Measurements from ENCODE around the gene TUFM.

- TF ChIP-seq POLR2AphosphoS5 (IDR thresholded peaks at IDR 0.05; ENCODE audit: low read depth, low read length): no peak
- TF ChIP-seq POLR2A (IDR thresholded peaks at IDR 0.05; ENCODE audit: low read depth, low read length): no peak
Observed at GRCh38 chr16:28826141-28826540, 20.0 kb downstream of the TUFM start.

Data from GM12892 (cell line).